ENCODE results near the gene APOBEC2.

DNA sequence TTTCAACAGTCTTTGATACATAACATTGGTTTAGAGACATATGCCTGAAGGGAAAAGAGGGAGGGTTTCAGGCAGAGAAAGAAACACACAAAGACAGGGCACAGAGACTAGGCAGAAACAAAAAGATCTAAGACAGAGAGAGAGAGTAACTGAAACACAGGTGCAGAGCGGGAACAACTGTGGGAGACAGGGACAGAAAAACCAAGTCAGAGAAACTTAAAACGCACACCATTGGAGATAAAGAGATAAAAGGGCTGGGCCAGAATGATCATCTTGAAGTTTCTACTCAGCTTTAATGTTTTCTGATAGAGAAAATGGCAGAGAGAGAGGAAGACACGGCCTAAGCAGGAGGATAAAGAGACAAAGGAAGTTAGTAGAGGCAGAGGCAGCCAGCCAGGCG, 25.8 kb upstream of the APOBEC2 start:
- TF ChIP-seq CTCF (IDR thresholded peaks at IDR 0.05 in 2 of 3, conservative IDR thresholded peaks at IDR 0.05 in 1 of 3; ENCODE audit: borderline replicate concordance in 1 of 3, insufficient read depth in 1 of 3, low read depth in 2 of 3, low read length in 2 of 3): no peak
- no peak for TF ChIP-seq POLR2A (IDR thresholded peaks at IDR 0.05; ENCODE audit: borderline replicate concordance, extremely low read depth, insufficient read depth, insufficient read length)
- TF ChIP-seq POLR2AphosphoS5 (IDR thresholded peaks at IDR 0.05; ENCODE audit: low read depth, low read length): no peak
- TF ChIP-seq EZH2 (IDR thresholded peaks at IDR 0.05): no peak
- TF ChIP-seq, protein P1, sequence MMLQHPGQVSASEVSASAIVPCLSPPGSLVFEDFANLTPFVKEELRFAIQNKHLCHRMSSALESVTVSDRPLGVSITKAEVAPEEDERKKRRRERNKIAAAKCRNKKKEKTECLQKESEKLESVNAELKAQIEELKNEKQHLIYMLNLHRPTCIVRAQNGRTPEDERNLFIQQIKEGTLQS (IDR thresholded peaks at IDR 0.05): no peak
- no peak for TF ChIP-seq EZH2phosphoT487 (IDR thresholded peaks at IDR 0.05; ENCODE audit: borderline replicate concordance)
